GM19240 (cell line): Measurements from ENCODE around the gene DNASE1.
A peak's percentile ranks its signal among the peaks of the same experiment; 100 is the strongest.
"Not testable (repeated sequence)": the region's sequence is repeated elsewhere in the genome, so short reads cannot be mapped to it uniquely, and the experiment has no call there.

Experiments
- DNase-seq: peaks from one replicate; pipeline ENCODE4 v3.0.0; 2011; ENCODE audit warnings: low spot score; ENCODE audit not compliant: insufficient read length

DNASE1 gene, protein sequence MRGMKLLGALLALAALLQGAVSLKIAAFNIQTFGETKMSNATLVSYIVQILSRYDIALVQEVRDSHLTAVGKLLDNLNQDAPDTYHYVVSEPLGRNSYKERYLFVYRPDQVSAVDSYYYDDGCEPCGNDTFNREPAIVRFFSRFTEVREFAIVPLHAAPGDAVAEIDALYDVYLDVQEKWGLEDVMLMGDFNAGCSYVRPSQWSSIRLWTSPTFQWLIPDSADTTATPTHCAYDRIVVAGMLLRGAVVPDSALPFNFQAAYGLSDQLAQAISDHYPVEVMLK

DNA sequence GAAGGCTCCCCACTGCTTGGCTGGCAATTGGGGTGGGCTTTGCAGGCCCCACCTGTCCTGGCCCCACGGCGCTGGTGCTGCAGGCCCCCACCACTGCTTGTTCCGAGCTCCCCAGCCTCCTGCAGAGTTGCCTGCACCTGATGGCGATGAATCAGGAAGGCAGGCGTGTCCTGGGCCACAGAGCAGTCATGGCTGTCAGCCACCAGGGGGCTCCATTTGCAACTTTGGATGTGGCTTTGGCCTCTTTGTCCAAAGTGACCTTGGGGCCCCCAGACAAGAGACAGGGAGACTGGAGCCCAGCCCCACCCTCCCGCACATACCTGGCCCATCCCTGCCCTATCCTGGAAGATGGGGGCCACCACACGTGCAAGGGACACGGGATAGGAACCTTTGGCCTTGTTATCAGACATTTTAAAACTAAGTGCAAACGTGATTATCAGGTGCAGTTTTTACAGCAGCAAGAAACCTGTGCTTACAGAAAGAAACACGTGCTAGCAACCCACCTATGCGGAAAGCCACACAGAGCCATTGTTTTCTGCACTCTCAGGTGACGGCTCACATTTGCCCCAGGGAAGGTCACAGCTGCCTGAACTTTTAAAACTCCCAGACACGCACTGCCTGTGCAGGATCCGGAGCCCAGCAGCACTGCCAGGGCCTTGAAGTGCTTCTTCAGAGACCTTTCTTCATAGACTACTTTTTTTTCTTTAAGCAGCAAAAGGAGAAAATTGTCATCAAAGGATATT, at the start of gene DNASE1:
TSS of gene DNASE1 (plus strand) at position 443 of the 743 bp plus-strand sequence. CDS start 683 bp downstream, outside the sequence.
- peak; percentile 67 for DNase-seq

DNA sequence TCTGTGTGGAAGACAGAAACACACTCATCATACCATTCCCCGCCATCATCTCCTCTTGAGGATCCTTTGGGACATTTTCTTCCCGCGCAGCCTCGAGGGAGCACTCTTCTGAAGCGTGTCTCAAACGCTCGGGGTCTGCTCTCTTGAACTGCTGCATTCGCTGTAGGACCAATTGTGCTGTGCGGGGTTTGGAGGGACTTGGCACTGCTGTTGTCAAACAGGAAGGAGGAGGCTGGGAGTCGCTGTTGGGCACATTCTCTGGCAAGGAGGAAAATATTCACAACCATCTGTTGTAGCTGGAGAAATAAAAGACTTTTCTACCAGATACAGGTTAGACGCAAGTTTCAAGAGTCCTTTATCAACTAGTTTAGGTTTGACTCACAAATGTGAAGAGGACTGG, 48.0 kb upstream of the DNASE1 start:
- no peak for DNase-seq

DNA sequence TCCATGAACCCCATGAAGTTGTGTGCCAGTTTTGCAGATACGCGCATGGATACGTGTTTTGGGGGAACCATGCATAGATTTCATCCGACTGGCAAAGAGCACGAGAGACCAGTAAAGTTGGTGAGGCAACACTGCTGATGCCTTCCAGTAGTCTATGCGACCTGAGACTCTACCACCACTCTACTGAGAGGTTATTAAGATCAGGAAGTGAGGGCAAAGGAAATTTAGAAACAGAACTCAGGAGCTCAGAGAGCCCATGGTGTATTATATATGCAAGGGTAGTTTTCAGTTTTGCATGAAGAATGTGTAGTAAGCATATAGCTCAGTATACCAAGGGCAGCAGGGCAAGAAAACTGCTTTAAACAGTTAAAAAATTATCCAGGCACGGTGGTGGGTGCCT, 47.3 kb upstream of the DNASE1 start:
- no peak for DNase-seq

DNA sequence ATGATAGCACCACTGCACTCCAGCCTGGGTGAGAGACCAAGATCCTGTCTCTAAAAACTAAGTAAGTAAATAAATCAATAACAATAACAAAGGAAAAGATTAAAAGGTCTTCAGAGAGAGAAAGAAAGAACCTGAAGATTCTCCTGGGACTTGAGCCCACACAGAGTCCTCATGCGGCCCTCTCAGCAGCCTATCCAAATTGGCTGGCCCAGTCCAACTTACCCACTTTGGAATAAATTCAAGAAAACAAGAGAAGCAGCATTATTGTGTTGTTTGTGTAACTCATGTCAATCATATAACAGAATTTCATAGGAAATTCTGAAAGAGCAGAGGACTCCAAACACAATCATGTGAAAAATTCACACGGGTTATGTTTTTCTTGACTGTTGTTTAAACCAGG, 46.9 kb upstream of the DNASE1 start:
- no peak for DNase-seq

DNA sequence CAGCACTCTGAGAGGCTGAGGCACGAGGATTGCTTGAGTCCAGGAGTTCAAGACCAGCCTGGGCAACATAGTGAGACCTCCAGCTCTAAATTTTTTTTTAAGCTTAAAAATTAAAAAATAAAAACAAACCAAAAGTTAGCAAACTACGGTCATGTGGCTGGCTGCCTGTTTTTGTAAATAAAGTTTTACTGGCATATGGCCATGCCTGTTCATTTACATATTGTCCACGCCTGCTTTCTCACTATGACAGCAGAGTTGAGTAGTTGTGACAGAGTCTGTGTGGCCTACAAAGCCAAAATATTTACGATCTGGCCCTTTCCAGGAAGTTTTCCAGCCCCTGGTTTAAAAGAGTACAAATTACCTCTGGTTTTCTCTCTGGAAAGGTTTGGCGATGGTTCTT, 46.4 kb upstream of the DNASE1 start:
- DNase-seq, result no peak

DNA sequence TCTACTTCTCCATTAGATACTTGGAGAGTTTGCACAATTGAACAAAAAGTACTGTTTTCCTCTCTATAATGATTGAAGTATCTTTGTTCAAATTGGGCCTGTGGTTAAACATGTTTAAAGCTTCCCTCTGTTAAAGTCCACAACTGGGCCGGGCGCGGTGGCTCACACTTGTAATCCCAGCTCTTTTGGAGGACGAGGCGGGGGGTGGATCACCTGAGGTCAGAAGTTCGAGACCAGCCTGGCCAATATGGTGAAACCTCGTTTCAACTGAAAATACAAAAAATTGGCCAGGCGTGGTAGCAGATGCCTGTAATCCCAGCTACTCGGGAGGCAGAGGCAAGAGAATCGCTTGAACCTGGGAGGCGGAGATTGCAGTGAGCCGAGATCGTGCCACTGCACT, 45.5 kb upstream of the DNASE1 start:
- DNase-seq, result not testable (repeated sequence)

DNA sequence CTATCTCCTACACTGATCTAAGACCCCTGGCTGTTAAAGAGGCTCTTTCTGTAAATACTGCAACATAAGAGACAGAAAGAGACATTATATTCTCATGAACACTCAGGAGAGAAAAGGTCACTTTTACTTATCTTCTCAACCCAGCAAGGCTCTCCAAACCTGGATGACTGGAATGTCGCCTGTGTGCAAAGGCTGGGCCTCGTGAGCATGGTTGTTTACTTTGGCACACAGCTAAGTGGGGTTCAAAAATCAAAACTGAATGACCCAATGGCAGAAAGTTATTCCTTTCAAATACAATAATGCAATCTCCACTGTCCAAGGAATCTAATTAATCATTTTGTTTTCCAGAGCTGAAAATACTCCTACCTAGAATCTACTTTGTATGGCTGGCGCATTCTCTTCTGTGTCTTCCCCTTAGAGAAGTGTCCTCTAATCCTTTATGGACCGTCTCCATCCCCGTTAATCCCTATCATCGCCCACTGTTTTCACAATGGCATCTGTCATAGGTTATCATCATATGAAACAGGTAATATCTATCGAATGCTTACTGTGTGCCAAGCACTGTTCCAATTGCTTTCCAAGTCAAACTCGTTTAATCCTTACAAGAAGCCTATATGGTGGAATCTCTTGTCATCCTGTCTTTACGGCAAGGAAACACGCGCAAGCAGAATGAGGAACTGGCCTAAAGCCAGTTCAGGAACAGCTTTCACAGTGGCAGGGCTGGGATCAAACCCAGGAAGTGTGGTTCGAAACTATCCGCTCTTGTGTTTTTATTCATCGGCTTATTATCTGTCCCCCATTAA, 44.4 kb upstream of the DNASE1 start:
- DNase-seq, result no peak

DNA sequence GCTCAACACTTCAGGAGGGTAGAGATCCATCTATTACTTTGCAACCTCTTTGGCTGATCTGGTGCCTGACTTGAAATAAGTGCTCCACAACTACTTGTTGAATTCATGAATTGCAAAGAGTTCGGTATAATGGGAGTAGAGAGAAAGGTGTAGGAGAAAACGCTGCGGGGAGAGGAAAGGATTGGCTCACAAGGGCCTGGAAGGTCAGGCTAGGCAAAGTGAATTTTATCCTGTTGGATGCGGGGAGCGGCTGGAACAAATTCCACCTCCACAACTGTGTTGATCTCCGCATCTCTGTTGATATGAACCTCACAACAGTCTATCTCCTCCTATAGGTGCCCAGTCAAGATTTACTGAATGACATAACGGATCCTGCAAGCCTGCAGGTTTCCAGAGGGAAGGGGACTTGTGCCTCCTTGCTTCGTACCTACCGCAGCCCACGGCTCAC, 43.8 kb upstream of the DNASE1 start:
- no peak for DNase-seq

DNA sequence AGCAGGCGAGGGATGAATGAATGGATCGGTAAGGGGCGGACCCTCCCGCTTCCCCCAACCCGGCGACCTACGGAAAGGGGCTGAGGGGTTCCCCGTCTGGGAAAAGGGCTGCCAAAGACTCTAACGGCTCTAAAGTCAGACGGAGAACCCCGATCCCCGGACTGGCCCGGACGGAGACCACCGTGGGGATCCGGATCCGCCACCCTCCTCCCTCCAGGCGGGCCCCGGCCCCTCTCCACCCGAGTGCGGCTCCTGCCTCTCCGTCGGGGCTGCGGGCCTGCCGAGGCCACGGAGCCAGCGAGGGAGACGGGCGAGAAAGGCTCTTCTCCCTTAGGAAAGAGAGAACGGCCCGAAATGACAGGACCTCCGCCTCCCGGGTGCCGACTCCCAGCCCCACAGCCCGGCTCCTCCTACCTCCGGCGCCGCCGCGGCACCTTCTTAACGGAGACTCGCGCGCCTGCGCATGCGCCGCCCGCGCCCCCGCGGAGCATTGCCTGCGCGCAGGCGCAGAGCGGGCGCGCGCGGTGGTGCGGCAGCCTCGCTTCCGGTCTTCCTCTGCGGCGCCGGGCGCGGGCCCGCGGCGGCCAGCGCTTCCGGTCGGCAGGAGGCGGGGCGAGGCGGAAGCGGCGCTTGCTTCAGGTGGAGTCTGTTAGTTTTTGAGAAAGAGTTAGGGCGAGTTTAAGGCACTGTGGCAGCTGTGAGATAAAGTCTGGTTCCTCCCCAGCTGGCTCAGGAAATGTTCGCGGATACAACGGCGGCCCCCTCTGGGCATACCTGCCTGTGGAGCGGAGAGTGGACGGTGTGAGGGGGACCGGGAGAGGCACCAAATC, 43.1 kb upstream of the DNASE1 start, which contains the start of gene SLX4:
TSS of gene SLX4 (minus strand) at position 461 of the 830 bp plus-strand sequence. CDS start 2,642 bp downstream, outside the sequence.
- peak; percentile 95 for DNase-seq

DNA sequence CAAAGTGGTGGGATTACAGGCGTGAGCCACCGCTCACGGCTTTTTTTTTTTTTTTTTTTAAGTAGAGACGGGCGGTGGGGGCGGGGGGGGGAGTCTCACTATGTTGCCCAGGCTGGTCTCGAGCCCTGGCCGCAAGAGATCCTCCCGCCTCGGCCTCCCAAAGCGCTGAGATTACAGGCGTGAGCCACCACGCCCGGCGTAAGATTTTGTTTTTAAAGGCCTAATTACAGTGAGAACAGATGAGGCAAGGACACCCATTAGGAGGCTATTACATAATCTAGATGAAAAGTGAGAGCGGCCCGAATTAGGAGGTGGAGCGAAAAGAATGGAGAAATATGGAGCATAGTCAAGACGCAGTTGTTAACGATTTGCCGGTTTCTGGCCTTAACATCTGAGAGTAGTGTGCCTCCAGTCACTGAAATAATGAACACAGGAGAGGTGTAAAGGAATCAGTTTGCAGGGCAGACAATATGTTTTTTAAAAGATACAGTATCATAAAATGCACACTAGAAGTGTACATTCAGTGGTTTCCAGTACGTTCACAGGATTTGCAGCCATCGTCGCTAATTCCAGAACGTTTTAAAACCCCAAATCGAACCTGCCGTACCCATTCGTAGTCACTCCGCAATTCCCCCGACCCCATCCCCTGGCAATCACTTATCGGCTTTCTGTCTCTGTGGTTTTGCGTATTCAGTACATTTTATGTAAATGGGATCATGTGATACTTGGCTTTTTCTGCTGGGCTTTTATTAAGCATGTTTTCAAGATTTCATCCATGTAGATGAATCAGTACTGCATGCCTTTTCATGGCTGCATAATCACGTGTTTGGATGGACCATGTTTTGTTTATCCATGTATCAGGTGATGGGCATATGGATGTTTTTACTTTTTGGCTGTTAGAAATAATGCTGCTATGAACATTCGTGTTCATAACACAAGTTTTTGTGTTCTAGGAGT, 41.7 kb upstream of the DNASE1 start:
- no peak for DNase-seq

DNA sequence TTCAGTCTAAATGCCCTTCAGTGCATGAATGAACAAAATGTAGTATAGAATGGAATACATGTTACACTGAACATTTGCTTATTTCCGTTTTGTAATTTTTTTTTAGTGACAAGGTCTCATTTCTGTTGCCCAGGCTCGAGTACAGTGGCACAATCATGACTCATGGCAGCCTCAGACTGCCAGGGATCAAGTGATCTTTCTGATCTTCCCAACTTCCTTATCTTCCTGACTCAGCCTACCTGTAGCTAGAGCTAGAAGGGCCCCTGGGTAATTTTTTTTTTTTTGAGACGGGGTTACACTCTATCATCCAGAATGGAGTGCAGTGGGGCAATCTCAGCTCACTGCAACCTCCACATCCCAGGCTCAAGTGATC, 35.7 kb upstream of the DNASE1 start:
- DNase-seq, result no peak

DNA sequence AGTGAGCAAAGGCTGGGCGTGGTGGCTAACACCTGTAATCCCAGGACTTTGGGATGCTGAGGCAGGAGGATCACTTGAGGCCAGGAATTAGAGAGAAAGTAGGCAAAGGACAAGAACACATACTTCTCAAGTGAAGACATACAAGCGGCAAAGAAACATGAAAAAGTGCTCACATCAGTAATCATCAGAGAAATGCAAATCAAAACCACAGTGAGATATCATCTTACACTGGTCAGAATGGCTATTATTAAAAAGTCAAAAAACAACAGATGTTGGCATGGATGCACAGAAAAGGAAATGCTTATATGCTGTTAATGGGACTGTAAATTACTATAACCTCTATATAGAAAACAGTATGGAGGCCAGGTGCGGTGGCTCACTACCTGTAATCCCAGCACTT, 30.8 kb upstream of the DNASE1 start:
- no peak for DNase-seq

DNA sequence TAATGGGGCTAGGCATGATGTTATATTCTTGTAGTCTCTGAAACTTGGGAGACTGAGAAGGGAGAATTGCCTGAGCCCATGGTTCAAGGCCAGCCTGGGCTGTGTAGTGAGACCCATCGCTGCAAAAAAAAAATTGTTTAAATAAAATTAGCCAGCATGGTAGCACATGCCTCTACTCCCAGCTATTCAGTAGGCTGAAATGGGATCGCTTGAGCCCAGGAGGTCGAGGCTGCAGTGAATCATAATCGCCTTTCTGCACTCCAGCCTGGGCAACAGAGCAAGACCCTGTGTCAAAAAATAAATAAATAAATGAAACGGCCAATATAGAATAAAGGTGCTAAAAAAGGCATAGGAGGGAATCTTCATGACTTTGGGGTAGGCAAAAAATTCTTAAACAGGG, 29.2 kb upstream of the DNASE1 start:
- no peak for DNase-seq

DNA sequence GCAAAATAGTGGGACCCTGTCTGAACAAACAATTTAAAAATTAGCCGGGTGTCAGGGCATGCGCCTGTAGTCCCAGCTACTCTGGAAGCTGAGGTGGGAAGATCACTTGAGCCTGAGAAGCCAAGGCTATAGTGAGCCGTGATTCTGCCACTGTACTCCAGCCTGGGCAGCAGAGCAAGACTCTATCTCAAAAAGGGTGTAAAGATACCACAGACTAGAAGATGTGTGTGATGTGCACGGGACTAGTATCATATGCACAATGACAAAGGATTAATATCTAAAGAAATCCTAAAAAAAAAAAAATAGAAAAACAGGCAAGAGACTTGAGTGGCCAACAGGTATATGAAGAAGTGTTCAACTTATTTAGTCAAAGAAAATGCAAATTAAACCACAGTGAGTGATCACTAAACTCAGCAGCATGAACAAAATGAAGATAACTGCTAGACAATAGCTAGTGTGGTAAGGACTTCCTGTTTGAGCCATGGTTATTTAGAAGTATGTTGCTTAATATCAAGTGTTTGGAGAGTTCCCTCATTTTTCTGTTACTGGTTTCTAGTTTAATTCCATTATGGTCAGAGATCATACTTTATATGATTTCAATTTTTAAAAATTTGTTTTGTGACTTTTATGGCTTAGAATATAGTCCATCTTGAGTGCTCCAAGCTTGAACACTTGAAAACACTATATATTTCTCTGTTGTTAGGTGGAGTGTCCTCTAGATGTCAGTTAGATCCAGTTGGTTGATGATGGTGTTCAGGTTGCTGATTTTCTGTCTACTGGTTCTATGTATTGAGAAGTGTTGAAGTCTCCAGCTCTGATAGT, 28.4 kb upstream of the DNASE1 start:
- no peak for DNase-seq

DNA sequence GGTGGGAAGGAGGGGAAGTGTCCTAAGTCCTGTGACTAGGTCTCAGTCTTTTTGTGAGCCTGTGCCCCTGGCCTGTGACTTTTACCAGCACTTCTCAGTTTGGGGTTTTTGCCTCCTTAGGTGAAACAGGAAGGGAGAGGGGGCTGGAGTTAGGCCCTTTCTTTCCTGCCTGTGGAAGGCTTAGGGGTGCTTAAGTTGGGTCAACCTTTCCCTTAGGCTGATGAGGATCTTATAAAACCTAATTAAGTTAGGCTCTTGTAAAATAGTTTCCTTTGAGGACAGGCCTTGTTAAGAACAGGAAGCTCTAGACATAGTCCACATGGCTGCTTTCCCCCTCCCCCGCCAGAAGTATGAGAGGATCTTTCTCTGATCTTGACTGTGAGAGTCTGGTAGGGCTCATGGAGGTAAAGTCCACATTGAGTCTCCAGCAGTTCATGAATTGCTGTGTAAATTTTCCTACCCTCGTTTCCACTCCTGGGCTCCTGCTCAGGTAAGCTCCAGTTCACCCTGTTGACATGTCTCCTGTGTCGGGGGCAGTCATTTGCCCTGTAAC, 17.0 kb upstream of the DNASE1 start:
- DNase-seq, result peak; percentile 30

DNA sequence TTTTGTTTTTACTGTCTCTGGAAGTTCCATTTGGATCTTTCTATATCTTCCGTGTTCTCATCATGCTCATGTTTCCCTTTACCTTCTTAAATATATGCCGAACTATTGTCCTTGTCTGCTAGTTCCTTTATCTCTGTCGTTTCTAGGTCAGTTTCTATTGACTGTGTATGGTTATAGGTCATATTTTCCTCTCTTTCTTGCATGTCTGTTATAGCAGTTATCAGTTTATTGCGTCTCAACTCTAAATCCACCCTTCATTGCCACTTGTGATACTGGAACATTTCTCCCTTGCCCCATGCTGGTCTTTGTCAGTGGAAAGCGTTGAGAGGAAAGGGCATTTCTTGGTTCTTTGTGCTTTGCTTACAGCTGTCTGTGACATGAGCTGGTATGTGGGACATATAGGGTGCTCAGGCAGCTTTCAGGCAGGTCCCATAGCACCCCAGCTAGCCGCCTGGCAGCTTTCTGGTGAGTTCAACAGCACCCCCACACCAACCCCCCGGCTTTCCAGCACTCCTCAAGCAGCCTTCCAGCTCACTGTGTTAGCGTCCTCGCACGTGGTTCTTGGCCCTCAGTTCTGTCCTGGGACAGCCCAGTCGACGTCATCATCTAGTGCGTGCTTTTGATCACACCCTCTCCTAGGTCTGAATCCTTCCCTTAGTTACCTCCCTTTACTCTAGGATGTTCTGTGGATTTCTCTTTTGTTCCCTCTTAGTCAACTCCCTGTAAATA, 15.4 kb upstream of the DNASE1 start:
- DNase-seq, result no peak

DNA sequence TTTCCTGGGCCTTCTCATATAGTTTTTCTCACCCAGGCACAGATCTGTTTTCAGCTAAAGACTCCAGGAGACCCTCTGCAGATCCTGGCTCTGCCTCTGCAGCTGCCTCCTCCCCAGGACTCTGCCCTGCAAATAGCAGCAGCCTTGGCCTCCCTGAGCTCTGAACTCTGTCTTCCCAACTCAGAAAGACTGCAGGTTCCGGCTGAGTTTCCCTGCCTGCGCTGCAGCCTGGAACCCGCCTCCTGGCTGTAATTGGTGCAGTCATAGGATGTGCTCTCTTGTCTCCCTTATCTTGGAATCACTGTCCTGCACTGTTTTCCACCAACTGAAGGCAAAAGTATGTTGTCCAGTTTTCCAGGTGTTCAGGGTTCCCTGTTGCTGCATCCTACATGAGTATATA, 14.3 kb upstream of the DNASE1 start:
- no peak for DNase-seq
